Pancreas (tissue), 10 donors: ENCODE data around the gene LHX6. TPM values are rescaled to one million over a fixed set of nuclear protein-coding genes. Genes with fewer than 3 reads are reported as not detected.

ENCODE experiments used
- ATAC-seq, 4 donors: fragments of 200-7000 bp; cut with Tn5 transposase; one replicate each; pipeline versions ENCODE4 v1.8.0 to v1.9.1; 2020; ENCODE audit warnings: mild to moderate bottlenecking in 4 of 4, moderate library complexity in 4 of 4
- DNase-seq, 6 donors: peaks; one replicate each; pipeline ENCODE4 v3.0.0-alpha.2; 2020
- FAIRE-seq: peaks from 2 replicates; lab custom pipeline; 2012; peaks lifted over from hg19 to GRCh38; lab: Jason Lieb, UNC
- H3K27ac ChIP-seq, 4 donors: fragments of 200-600 bp; sonication (generic); 1 replicate in 3 of 4; 2 replicates in 1 of 4; pipeline versions ENCODE4 v1.5.0 to v1.8.0; 2020
- H3K27me3 ChIP-seq, 4 donors: fragments of 200-600 bp; one replicate each; pipeline ENCODE4 v1.8.0; 2021
- H3K36me3 ChIP-seq, 3 donors: fragments of 200-600 bp; sonication (generic) in 1 of 3; one replicate each; pipeline versions ENCODE4 v1.5.0 to v1.8.0; 2020 to 2021
- H3K4me1 ChIP-seq, 3 donors: fragments of 200-600 bp; one replicate each; pipeline ENCODE4 v1.8.0; 2021
- H3K4me3 ChIP-seq, 4 donors: fragments of 200-600 bp; sonication (generic) in 2 of 4; one replicate each; pipeline versions ENCODE4 v1.5.0 to v1.8.0; 2020 to 2021
- H3K9me3 ChIP-seq, 4 donors: fragments of 200-600 bp; one replicate each; pipeline ENCODE4 v1.8.0; 2021
- WGBS, 2 donors: extraction: QIAGEN DNeasy Blood & Tissue Kit; methylation state at CpG; one replicate each; pipeline ENCODE4 v1.1.7; 2013; 5-methylcytosine and 5-hydroxymethylcytosine counted together
- intact Hi-C, 3 donors: fragments of 100-400 bp; cut with DNase I; formaldehyde crosslinking; loops; one replicate each; pipeline versions ENCODE4 v1.11.1 to v1.14.2; 2022
- polyA plus RNA-seq, 2 donors: library from polyadenylated mRNA; stranded (reverse); fragments of 200-250 nt; gene quantifications; one replicate each; pipeline ENCODE4 v1.2.3, GENCODE V29; 2013
- total RNA-seq, 6 donors: library from RNA; stranded (reverse); fragmentation: NEBNext Ultra II Directional in 4 of 6; extraction: Animal tissue kit (Norgen Biotek cat#: 25700) in 4 of 6; gene quantifications; one replicate each; pipeline versions ENCODE4 v1.2.1 to v1.2.4, GENCODE V29; 2021 to 2023
- TF ChIP-seq, protein P1 (sequence below), 4 donors: fragments of 200-600 bp; sonication (generic) in 3 of 4; IDR thresholded peaks; one replicate each; pipeline versions ENCODE4 v1.5.0 to v1.8.0; 2021; ENCODE audit warnings: antibody characterized with exemption in 4 of 4
- donor health status: healthy with polysubstance abuse.
- donor health status: DM: no; HTN: no; CAD: no; lungs with moderate emphysema.
- donor health status: DM: no; HTN: no; CAD: no.
- donor health status: control.
- donor health status: control.
- donor health status: Bipolar disorder and iron deficiency.
- donor health status: DM: yes; HTN: yes; CAD: no.
- donor health status: DM: no; HTN: no; CAD: no.
- donor health status: DM: no; HTN: no; CAD: no.
- donor health status: DM: yes; HTN: yes; CAD: no.

The LHX6 gene
- total and polyA plus RNA-seq, 8 donors = 0.22 to 1.7 (median 1.0) TPM

DNA sequence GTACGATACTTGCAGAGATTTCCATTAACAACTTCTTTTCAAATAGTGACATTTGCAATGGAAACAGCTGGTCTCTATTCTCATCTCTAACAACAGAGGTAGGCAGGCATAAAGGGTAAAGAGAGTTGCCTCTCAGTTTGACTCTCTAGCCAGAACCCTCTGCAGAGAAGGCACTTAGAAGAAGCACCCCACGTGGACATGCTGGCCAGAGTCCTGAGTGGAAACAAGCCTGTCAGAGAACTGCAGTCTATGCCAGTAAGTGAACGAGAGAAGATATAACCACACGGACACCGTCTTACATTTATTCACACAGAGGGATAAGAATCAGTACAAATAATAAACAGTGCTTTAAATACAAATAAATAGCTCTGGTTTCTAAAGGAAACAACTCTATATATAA, 11.0 kb upstream of the LHX6 start:
- WGBS, 2 donors = 87 to 93% methylated on average over 5 of the region's 5 CpGs

DNA sequence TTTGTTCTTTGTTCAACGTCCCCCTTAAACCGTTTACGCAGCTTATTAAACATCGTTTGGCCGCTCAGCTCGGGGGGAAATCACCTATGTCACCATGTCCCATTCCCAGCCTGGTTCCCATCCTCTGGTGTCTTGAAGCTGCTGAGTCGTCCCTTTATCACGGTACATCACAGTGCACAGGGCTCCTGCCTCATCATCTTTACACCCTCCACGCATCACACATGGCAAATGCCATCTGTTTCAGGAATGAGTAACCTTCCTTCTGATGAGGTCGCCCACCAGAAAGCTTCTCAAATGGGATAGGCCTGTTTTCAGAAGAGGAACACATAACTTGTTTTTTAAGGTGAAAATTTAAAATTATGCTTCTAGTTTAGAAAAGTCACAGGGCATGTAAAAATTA, 7.9 kb upstream of the LHX6 start:
- 61 to 69% methylated on average over 10 of the region's 10 CpGs for WGBS, 2 donors

More for the DNA sequence above, 11.0 kb upstream of the LHX6 start:
- Histone ChIP-seq H3K27ac (no peak overlapping the region), H3K9me3 (no peaks in the 10 kb centered on the region), H3K4me3 (no peak overlapping the region), H3K4me1 (no peaks in the 10 kb centered on the region), H3K27me3 (no peaks in the 10 kb centered on the region), H3K36me3 (peaks cover 0 to 25% (median 2%) of the 10 kb centered on the region in 3 donors)
- ATAC-seq = no peak
- TF ChIP-seq, protein P1, sequence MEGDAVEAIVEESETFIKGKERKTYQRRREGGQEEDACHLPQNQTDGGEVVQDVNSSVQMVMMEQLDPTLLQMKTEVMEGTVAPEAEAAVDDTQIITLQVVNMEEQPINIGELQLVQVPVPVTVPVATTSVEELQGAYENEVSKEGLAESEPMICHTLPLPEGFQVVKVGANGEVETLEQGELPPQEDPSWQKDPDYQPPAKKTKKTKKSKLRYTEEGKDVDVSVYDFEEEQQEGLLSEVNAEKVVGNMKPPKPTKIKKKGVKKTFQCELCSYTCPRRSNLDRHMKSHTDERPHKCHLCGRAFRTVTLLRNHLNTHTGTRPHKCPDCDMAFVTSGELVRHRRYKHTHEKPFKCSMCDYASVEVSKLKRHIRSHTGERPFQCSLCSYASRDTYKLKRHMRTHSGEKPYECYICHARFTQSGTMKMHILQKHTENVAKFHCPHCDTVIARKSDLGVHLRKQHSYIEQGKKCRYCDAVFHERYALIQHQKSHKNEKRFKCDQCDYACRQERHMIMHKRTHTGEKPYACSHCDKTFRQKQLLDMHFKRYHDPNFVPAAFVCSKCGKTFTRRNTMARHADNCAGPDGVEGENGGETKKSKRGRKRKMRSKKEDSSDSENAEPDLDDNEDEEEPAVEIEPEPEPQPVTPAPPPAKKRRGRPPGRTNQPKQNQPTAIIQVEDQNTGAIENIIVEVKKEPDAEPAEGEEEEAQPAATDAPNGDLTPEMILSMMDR (IDR thresholded peaks at IDR 0.05) = no peak
- no peak for FAIRE-seq
- DNase-seq = no peak
- intact Hi-C loops = no loop called here

DNA sequence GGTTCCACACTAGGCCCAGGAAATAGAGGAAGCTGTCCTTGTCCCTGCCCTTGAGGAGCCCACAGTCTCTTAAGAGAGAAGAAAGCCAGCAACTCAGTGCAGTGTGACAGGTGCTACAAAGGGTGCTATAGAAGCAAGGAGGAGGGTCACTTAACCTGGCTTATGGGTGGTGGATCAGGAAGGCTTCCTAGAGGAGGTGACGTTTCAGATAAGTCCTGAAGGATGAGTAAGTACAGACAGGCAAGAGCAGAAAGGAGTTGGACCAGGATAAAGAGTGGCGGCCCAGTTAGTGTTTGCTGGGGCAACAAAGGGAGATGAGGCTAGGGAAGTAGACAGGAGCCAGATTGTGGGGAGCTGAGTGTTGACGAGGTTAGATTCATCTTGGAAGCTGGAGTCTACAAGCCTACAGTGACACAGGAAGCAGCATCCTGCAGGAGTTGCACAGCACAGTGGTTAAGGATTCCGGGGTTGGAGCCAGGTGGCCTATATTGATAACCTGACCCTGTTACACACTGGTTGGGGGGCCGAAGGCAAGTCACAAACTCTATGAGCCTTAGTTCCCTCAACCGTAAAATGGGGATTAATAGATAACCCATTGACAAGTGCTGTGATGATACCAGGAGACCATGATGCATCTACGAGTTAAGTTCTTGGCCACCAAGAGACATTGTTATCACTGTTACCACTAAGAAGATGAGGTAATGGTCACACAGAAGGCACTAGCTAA, 5.4 kb upstream of the LHX6 start:
- H3K9me3 ChIP-seq = no peaks in the 10 kb centered on the region
- H3K27ac ChIP-seq = no peak overlapping the region
- DNase-seq = no peak
- FAIRE-seq = no peak
- no peak for ATAC-seq
- no peaks in the 10 kb centered on the region for H3K36me3 ChIP-seq
- intact Hi-C loops = no loop called here
- TF ChIP-seq, protein P1 (IDR thresholded peaks at IDR 0.05) = no peak
- no peaks in the 10 kb centered on the region for H3K4me1 ChIP-seq
- no peak overlapping the region for H3K4me3 ChIP-seq
- WGBS, 2 donors = 63 to 71% methylated on average over 7 of the region's 7 CpGs
- H3K27me3 ChIP-seq = peaks cover 0 to 3% (median 2%) of the 10 kb centered on the region in 4 donors

More for the DNA sequence above, 7.9 kb upstream of the LHX6 start:
- Histone ChIP-seq H3K4me3 (no peak overlapping the region), H3K4me1 (no peaks in the 10 kb centered on the region), H3K27me3 (peaks cover 0 to 3% (median 0%) of the 10 kb centered on the region in 4 donors), H3K9me3 (no peaks in the 10 kb centered on the region), H3K36me3 (peaks cover 0 to 6% (median 0%) of the 10 kb centered on the region in 3 donors), H3K27ac (no peak overlapping the region)
- FAIRE-seq (no peak), DNase-seq (no peak), ATAC-seq (no peak)
- intact Hi-C loops = no loop called here
- TF ChIP-seq, protein P1 (IDR thresholded peaks at IDR 0.05) = no peak

DNA sequence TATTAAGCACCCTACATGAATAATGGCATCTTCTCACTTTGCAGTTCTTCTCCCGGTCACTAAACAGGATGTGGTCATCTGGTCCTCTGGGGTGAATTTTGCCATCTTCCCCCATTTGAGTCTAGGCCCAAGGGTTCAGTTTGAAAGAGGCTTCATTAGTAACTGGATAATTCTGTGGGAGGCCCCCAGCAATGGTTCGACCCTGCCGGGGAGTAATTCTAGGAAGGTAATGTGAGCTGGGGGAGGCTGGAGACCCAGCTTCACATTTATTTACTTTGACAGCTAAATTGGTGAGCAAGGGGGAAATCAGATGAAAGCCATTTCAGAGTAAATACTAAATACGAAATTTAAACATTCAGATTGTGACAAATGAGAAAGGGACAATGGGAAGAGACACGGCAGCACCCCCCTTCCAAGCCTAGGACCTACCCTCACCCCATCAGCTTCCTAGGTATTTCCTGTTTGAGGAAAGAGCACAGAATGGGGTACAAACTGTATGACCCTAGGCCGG, 4.1 kb upstream of the LHX6 start:
- DNase-seq = no peak
- ATAC-seq = no peak
- TF ChIP-seq, protein P1 (IDR thresholded peaks at IDR 0.05) = no peak
- peaks cover 0 to 4% (median 0%) of the 10 kb centered on the region in 3 donors for H3K4me1 ChIP-seq
- H3K27me3 ChIP-seq = peaks cover 0 to 5% (median 2%) of the 10 kb centered on the region in 4 donors
- H3K27ac ChIP-seq = no peak overlapping the region
- intact Hi-C loops = no loop called here
- no peak for FAIRE-seq
- 60 to 64% methylated on average over 6 of the region's 6 CpGs for WGBS, 2 donors
- no peak overlapping the region for H3K4me3 ChIP-seq
- no peaks in the 10 kb centered on the region for H3K36me3 ChIP-seq
- H3K9me3 ChIP-seq = no peaks in the 10 kb centered on the region

DNA sequence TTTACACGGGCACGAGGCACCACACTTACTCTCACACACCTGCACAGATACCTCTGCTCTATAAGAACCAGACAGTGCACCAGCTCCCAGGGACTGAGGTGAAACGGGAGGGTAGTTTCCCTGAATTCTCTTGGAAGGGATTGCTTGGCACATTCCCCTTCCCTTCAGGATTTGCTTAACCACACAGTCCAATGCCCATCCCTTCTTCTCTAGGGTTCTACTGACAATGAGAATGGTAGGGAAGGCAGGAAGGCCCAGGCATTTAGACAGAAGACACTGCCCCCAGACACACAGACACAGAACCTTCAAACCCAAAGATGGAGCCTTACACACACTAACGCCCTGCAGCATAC, 704 bp upstream of the LHX6 start:
- no peak overlapping the region for H3K4me3 ChIP-seq
- H3K4me1 ChIP-seq = peaks cover 0 to 9% (median 0%) of the 10 kb centered on the region in 3 donors
- DNase-seq (no peak), ATAC-seq (no peak), FAIRE-seq (no peak)
- 40 to 41% methylated on average over 4 of the region's 4 CpGs for WGBS, 2 donors
- no peaks in the 10 kb centered on the region for H3K36me3 ChIP-seq
- intact Hi-C loops = no loop called here
- H3K9me3 ChIP-seq = no peaks in the 10 kb centered on the region
- TF ChIP-seq, protein P1 (IDR thresholded peaks at IDR 0.05) = no peak
- H3K27ac ChIP-seq = no peak overlapping the region
- peaks cover 0 to 30% (median 16%) of the 10 kb centered on the region in 4 donors for H3K27me3 ChIP-seq
